Aorta (tissue), 5 donors: Measurements from ENCODE around the gene IQCE. TPM values are rescaled to one million over a fixed set of nuclear protein-coding genes. Genes with fewer than 3 reads are reported as not detected.

Experiments used
- ATAC-seq: fragments of 200-7000 bp; cut with Tn5 transposase; one replicate; pipeline ENCODE4 v1.9.1; 2022; ENCODE audit warnings: moderate library complexity; ENCODE audit not compliant: low FRiP score
- DNase-seq, 2 donors: peaks; one replicate each; pipeline ENCODE4 v3.0.0-alpha.2; 2020
- H3K27ac ChIP-seq, 2 donors: one replicate each; pipeline ENCODE4 v1.5.1; 2013; ENCODE audit warnings: low read length in 2 of 2, mild to moderate bottlenecking in 2 of 2, moderate library complexity in 2 of 2, control low read depth in 1 of 2, inconsistent platforms in 1 of 2, low read depth in 1 of 2
- H3K27me3 ChIP-seq, 2 donors: one replicate each; pipeline ENCODE4 v1.6.1; 2013; ENCODE audit warnings: control low read depth in 1 of 2, low read length in 1 of 2, mild to moderate bottlenecking in 1 of 2, moderate library complexity in 1 of 2; ENCODE audit not compliant: insufficient read depth in 2 of 2, control insufficient read depth in 1 of 2
- H3K36me3 ChIP-seq, 2 donors: one replicate each; pipeline ENCODE4 v1.6.1; 2013; ENCODE audit warnings: control low read depth in 1 of 2, low read length in 1 of 2, mild to moderate bottlenecking in 1 of 2; ENCODE audit not compliant: insufficient read depth in 2 of 2, control insufficient read depth in 1 of 2
- H3K4me1 ChIP-seq, 2 donors: one replicate each; pipeline ENCODE4 v1.6.1; 2013; ENCODE audit warnings: low read length in 2 of 2, control low read depth in 1 of 2, mild to moderate bottlenecking in 1 of 2, moderate library complexity in 1 of 2; ENCODE audit not compliant: insufficient read depth in 2 of 2, control insufficient read depth in 1 of 2
- H3K4me3 ChIP-seq, 2 donors: one replicate each; pipeline ENCODE4 v1.5.1; 2013; ENCODE audit warnings: low read length in 2 of 2, control low read depth in 1 of 2, mild to moderate bottlenecking in 1 of 2
- H3K9me3 ChIP-seq: one replicate; pipeline ENCODE4 v1.6.1; 2013; ENCODE audit warnings: mild to moderate bottlenecking, low read length; ENCODE audit not compliant: control insufficient read depth
- whole genome bisulfite sequencing, 2 donors: extraction: QIAGEN DNeasy Blood & Tissue Kit; methylation state at CpG; one replicate each; pipeline ENCODE4 v1.1.7; 2013; 5-methylcytosine and 5-hydroxymethylcytosine counted together
- intact Hi-C, 2 donors: fragments of 100-400 bp; cut with DNase I; formaldehyde crosslinking; loops; one replicate each; pipeline versions ENCODE4 v1.14.2 to v1.15.0; 2022
- polyA plus RNA-seq, 2 donors: library from polyadenylated mRNA; stranded (reverse); fragments of 200-250 nt; gene quantifications; one replicate each; pipeline ENCODE4 v1.2.3, GENCODE V29; 2013
- total RNA-seq, 2 donors: library from RNA; stranded (reverse); fragmentation: NEBNext Ultra II Directional; extraction: Animal tissue kit (Norgen Biotek cat#: 25700); gene quantifications; one replicate each; pipeline ENCODE4 v1.2.1, GENCODE V29; 2021
- donor health status: healthy with polysubstance abuse.
- donor health status: Bipolar disorder and iron deficiency.
- donor health status: DM: no; HTN: no; CAD: no.
- donor health status: DM: no; HTN: no; CAD: no.
- donor health status: DM: yes; HTN: yes; CAD: no.

Gene IQCE
- total and polyA plus RNA-seq, 4 donors: 6.1 to 18.2 (median 11.2) TPM

DNA sequence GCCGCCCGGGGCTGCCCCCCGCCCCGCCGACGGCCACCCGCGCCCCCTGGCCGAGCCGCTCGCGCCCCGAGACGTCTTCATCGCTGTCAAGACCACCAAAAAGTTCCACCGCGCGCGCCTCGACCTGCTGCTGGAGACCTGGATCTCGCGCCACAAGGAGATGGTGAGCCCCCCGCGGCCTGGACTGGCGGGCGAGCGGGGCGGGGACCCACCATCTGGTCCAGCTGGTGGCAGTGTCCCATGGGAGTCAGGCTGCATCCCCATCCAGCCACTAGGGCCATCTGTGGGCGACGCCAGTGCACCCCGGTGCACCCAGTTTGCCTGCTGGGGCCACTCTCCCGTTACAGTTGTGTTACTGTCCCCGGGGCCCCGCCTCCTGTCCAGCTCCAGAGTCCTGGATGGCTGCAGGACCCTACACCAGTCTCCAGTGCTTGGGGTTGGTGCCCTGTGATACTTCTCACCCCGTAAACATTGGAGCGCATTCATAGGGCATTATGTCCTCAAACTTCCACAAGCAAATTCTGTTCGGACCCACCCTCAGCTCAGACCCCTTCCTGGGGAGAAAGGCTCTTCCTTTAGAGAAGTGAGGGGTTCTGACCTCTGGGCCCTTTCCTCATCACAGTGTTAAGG, 38.5 kb upstream of the IQCE start:
- Histone ChIP-seq H3K27ac (no peak overlapping the region), H3K9me3 (no peaks in the 10 kb centered on the region), H3K36me3 (no peaks in the 10 kb centered on the region), H3K27me3 (peaks cover 0 to 1% of the 10 kb centered on the region in 2 donors), H3K4me3 (no peak overlapping the region), H3K4me1 (no peaks in the 10 kb centered on the region)
- 6 to 8% methylated on average over 29 to 37 of the region's 37 CpGs for WGBS, 2 donors
- intact Hi-C loops: no loop called here
- ATAC-seq: no peak
- no peak for DNase-seq

GRCh38 chr7:2520761-2521290, 38.0 kb upstream of the IQCE start:
- Histone ChIP-seq H3K4me3 (no peak overlapping the region), H3K4me1 (no peaks in the 10 kb centered on the region), H3K27ac (no peak overlapping the region), H3K36me3 (no peaks in the 10 kb centered on the region), H3K9me3 (no peaks in the 10 kb centered on the region), H3K27me3 (peaks cover 0 to 1% of the 10 kb centered on the region in 2 donors)
- 29 to 33% methylated on average over 12 of the region's 12 CpGs for WGBS, 2 donors
- intact Hi-C loops: no loop called here
- ATAC-seq: no peak
- no peak for DNase-seq

DNA sequence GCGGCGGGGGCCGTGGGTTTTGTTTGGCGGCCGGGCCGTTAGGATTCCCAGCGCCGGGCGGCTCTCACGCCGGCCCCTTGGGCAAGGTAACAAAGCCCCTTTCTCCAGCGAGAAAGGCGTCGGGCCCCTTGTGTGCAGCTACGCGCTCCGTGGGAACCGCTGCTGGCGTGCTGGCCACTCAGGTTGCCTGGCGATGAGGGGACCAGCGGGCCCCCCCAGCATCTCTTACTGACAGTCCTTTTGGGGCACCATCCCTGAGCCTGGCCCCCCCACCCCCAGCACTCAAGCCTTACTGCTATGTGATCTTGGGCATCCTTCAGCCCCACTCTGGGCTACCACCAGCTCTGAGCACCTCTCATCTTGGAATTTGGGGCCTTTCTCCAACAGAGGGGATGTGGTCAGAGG, 37.4 kb upstream of the IQCE start:
- 22 to 28% methylated on average over 20 to 21 of the region's 21 CpGs for WGBS, 2 donors
- DNase-seq (no peak), ATAC-seq (no peak)
- Histone ChIP-seq H3K27ac (no peak overlapping the region), H3K4me1 (no peaks in the 10 kb centered on the region), H3K9me3 (no peaks in the 10 kb centered on the region), H3K36me3 (no peaks in the 10 kb centered on the region), H3K4me3 (no peak overlapping the region), H3K27me3 (peaks cover 0 to 1% of the 10 kb centered on the region in 2 donors)
- intact Hi-C loops: no loop called here

DNA sequence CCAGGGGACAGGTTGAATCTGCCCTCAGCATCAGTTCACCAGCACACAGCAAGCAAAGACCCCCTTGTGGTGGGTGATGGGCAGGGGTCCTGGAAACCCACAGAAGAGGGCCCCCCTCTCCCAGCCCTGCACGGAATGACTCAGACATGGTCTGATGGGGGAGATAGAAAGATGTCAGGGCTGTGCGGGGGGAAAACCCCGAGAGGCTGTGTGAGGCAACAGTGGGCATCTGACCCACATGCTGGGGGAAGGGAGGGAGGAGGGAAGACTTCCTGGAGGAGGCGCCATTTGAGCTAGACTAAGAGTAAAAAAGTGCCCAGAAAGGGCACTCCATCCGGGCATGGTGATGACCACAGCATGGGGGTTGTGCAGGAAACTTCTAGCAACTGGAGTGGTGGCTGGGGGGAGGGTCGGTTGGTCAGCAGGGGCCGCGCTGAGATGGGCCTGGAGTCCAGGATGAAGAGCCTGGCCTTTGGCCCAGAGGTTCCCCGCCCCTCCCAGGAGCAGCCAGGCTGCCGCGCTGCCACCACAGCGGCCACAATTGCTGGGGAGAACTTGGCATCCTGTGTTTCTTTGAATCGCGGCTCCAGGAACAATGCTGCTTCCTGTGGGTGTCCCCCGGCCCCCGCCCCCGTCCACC, 36.7 kb upstream of the IQCE start:
- H3K9me3 ChIP-seq: no peaks in the 10 kb centered on the region
- H3K36me3 ChIP-seq: no peaks in the 10 kb centered on the region
- ATAC-seq (no peak), DNase-seq (no peak)
- WGBS, 2 donors: 40 to 43% methylated on average over 17 of the region's 17 CpGs
- no peaks in the 10 kb centered on the region for H3K4me1 ChIP-seq
- H3K27me3 ChIP-seq: peaks cover 0 to 1% of the 10 kb centered on the region in 2 donors
- no peak overlapping the region for H3K27ac ChIP-seq
- intact Hi-C loops: no loop called here
- no peak overlapping the region for H3K4me3 ChIP-seq

- intact Hi-C loops: no loop called here
- H3K4me1 ChIP-seq: no peaks in the 10 kb centered on the region
- DNase-seq (no peak), ATAC-seq (no peak)
- H3K27ac ChIP-seq: no peak overlapping the region
- no peak overlapping the region for H3K4me3 ChIP-seq
- WGBS, 2 donors: 50 to 51% methylated on average over 19 of the region's 19 CpGs
- H3K9me3 ChIP-seq: no peaks in the 10 kb centered on the region
- no peaks in the 10 kb centered on the region for H3K36me3 ChIP-seq
- peaks cover 0 to 1% of the 10 kb centered on the region in 2 donors for H3K27me3 ChIP-seq
Observed at GRCh38 chr7:2522780-2523433, 35.9 kb upstream of the IQCE start.

- Histone ChIP-seq H3K27ac (no peak overlapping the region), H3K36me3 (no peaks in the 10 kb centered on the region), H3K9me3 (no peaks in the 10 kb centered on the region), H3K4me3 (no peak overlapping the region), H3K4me1 (no peaks in the 10 kb centered on the region), H3K27me3 (peaks cover 0 to 1% of the 10 kb centered on the region in 2 donors)
- ATAC-seq (no peak), DNase-seq (no peak)
- intact Hi-C loops: no loop called here
- 31 to 42% methylated on average over 22 of the region's 22 CpGs for WGBS, 2 donors
Observed at GRCh38 chr7:2523461-2523936, 35.3 kb upstream of the IQCE start.

DNA sequence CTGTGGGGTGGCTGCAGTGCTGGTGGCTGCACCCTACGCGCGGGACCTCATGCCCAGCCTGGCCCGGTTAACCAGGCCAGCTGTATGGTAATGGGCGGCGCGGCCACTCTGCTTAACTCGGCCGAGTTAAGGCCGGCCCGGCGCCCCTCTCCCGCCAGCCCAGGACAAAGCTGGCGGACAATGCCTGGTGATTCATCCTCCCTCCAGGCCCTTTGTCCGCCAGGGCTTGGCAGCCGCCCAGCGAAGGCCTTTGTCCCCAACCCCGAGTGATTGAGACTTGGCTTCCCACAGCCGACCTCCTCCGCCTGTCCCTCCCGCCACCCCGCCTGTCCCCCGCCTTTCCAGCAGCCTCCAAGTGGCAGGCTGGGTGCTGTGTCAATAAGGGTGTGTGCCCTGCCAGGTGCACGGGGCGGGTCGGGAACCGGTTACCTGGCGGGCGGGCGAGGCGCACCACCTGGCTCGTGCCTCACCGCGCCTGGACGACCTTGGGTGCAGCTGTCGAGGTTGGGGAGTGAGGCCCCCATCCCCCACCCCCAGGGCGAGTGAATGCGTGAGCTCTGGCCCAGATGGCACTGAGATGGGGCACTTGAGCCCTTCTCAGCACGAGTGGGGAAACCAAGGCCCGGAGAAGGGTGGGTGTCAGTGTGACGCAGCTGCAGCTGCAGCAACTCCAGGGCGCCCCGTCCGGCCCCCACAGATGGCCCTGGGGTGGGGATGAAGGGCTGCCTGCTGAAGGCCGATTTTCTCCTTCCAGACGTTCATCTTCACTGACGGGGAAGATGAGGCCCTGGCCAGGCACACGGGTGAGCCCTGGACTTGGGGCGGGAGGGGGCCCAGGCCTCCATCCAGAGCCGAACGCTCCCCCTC, 34.6 kb upstream of the IQCE start:
- DNase-seq (peak; percentile 81 to 90), ATAC-seq (peak; percentile 6)
- H3K4me3 ChIP-seq: no peak overlapping the region
- H3K9me3 ChIP-seq: no peaks in the 10 kb centered on the region
- H3K36me3 ChIP-seq: no peaks in the 10 kb centered on the region
- no peak overlapping the region for H3K27ac ChIP-seq
- peaks cover 0 to 1% of the 10 kb centered on the region in 2 donors for H3K27me3 ChIP-seq
- intact Hi-C loops: no loop called here
- 57 to 67% methylated on average over 47 to 51 of the region's 51 CpGs for WGBS, 2 donors
- H3K4me1 ChIP-seq: no peaks in the 10 kb centered on the region
